GM19099 (cell line): ENCODE data around the gene LPO.

Source experiments
- POLR2A ChIP-seq: IDR thresholded peaks from 3 replicates; pipeline ENCODE4 v1.6.1; 2011; ENCODE audit warnings: low read depth; ENCODE audit not compliant: insufficient read length; ENCODE audit errors: extremely low read depth

LPO gene

DNA sequence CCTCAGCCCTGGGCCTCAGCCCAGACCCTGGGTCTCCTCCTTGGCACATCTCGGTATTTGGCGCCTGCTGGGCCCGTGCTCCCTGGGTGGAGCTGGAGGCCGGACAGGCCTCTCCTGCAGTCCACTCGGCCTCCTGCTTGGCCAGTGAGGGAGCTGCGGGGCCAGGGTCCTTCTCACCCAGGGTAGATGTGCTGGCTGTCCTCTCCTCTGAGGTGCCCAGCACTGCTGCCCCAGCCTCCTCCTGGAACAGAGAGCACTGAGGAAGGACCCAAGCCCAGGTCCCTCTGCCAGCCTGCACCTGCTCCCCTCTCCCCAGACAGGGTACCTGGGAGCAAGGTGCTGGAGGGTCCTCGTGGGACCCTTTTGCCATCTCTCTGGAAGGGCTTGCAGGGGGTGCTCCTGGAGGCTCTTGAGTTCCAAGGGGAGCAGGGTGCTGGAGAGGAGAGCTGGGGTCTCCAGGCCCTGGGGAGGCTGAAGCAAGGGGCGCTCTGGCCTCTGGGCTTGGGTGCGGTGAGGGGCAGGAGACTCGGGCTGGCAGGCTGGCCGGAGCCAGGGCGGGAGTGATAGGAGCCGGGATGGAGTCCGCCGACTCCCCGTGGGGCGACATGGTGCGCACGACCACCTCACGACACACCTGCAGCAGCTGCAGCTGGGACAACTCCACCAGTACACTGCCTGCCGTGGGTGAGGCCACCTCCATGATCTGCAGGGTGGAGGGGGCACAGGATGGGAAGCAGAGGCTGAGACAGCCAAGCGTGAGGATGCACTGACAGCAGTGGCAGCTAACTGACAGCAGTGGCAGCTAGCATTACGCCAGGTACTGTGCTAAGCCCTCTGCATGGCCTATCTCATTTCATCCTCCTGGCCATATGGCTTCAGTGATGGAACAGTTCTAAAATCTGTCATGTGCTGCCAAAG lies 72.4 kb downstream of the LPO start:
- no peak for TF ChIP-seq POLR2A

DNA sequence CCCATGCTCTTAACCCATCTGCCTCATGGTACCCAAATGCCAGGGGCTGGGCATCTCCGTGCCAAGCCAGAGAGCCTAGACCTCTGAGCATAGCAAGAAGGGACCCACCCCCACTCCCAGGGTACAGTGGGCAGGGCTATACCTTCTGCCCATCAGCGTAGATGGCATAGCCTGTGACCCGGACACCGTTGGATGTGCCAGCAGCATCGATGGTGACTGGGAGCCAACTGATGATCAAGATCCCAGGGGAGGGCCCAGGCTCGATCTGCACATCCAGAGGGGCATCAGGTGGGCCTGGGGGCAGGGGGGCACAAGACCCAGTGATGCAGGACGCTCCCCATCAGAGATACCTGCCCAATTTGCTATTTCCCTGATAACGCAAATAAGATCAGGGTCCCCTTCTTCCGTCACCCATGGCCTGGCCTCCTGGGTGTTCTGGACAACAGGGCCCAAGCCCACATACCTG lies 73.1 kb downstream of the LPO start:
- no peak for TF ChIP-seq POLR2A

DNA sequence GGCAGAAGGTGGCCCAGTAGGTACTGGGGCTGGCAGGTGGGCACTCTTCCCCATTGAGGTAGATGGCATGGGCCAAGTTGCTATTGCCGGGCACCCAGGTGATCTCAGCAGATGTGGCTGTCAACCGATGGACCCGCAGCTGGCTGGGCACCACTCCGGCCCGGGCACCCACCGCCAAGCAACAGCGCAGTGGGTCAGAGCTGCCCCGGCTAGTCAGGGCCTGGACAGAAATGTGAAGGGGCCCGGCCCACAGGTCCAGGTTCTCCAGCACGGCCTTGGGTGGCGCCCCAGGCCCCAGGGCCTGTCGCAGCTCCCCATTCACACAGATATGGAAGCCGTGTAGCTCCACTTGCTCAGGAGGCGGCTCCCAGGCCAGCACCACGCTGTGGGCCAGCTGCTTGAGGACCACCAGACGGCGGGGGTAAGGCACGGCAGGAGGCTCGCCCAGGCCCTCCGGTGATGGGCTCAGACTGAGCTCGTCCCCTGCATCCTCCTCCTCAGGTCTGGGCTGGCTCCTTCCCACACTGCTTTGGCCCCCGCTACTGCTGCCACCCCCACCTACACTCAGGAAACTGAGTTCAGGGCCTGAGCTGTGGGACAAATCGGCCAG lies 73.7 kb downstream of the LPO start:
- TF ChIP-seq POLR2A = no peak

DNA sequence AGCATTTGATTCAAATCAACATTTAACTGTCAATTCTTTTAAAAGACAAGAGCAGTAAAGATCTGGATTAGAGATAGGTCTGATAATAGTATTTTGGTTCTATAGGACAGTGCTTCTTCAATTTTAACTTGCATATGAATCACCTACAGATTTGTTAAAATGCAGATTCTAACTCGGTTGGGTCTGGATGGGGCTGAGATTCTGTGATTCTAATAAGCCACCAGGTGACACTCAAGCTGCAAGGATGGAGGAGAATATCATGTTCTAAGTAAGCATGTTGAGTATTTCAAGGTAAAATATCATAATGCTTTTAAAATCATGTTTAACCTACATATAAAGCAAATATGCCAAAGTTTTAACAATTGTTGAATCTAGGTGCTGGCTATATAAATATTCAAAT lies 74.4 kb downstream of the LPO start:
- TF ChIP-seq POLR2A = no peak

DNA sequence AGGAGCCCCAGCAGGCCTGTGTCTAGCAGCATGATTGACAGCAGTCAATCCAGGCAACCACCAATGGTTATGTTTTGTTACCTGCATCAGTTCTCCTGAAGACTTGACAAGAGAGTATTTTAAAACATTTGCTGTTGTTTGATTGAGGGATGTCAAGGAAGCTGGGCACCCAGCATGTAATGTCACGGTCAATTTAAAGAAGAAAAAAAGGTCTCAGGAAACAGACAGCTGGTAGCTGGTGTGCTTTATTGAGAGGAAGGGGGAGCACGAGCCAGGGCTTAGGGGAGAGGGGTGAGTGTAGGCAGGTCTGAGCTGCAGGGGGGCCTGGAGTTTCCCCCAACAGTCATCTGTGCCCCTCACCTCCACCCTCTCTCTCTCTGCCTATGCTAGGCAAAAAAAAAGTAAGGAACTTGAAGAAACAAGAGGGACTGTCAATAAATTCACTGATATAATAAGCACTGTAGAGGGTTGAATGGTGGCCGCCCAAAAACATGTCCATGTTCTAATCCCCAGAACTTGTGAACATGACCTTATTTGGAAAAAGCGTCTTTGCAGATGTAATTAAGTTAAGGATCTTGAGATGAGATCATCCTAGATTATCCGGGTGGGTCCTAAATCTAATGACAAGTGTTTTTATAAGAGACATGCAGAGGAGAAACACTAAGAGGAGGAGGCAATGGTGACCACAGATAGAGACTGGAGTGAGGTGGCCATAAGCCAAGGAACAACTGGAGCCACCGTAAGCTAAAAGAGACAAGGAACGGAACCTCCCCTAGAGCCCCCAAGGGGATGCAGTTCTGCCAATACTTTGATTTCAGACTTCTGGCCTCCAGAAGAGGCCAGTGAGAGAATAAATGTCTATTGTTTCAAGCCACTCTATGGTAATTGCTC lies 75.7 kb downstream of the LPO start:
- TF ChIP-seq POLR2A = no peak

DNA sequence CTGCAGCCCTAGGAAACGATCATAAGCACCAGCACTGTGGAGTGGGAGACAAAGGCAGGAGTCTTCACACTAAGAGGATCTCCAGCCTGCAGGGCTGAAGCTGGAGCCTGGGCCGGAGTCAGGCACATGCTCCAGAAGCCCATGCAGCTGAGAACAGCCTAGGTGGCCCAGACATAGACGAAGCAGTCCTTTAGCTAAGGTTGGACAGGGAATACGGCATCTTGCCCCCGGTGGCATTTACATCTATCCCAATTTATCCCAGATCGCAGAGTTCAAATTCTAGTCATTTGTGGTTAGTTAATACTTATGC lies 76.3 kb downstream of the LPO start:
- TF ChIP-seq POLR2A = no peak

DNA sequence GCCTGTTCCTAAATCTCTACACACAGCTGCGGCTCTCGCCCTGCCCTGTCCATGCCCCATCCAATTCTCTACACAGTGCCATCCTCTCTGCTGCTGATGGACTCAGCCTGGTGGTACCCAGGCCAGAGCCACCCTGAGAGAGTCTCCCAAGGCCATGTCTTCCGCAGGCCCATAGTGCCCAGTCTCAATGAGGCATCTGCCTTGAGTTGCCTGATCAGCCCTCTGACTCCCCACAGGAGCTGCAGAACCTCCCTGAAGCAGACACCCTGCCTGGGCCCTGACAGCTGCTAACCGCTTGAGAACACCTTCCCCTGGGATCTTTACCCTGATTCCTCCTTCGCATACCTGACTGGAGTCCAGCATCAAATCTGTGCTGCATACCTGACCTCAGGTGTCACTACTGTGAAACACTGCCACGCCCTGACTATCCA lies 76.9 kb downstream of the LPO start:
- no peak for TF ChIP-seq POLR2A

DNA sequence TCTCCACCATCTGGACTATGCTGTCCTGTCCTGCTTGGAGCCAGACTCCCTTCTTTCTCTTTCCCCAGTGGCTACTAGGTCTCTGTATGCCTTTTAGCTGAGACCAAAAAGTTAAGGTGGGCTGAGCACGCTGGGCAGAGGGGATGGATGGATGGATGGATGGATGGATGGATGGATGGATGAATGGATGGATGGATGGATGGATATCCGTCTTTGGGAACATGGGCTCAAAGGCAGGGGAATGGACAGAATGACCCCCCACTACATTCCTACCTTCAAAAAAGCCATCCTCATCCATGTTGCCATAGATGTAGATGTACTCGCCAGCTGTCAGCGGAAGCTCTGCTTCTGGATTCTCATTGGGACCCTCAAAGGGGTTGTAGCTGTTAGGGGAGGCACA lies 77.4 kb downstream of the LPO start:
- no peak for TF ChIP-seq POLR2A

DNA sequence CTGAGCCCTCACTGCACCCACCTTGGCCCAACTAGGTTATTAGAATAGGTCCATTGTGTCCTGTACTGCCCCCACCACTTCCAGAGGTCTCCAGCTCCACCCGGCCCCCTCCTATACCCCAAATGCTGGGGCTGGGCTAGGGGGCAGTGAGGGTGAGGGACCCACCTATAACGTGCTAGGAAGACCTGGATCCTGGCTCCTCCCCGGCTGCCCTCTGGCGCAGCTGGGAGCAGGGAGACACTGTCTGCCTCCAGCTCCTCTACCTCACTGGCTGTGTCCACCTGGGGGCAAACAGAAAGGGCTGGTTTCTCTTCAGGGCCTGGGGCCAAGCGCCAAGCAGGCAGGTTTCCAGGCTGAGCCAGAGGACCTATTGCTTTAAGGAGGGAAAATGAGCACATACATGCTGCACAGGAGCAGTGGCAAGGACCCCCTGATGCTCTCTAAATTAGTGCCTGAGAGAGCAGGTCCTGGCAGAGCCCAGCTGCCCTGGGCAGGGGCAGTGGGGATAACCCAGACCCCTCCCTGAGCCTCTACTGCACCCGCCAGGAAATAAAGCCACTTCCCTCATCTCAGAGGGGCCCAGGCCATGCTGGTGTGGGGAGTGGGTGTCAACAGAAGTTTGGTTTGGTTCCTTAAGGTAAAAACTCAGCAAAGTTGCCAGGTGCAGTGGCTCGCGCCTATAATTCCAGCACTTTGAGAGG lies 78.0 kb downstream of the LPO start:
- no peak for TF ChIP-seq POLR2A

DNA sequence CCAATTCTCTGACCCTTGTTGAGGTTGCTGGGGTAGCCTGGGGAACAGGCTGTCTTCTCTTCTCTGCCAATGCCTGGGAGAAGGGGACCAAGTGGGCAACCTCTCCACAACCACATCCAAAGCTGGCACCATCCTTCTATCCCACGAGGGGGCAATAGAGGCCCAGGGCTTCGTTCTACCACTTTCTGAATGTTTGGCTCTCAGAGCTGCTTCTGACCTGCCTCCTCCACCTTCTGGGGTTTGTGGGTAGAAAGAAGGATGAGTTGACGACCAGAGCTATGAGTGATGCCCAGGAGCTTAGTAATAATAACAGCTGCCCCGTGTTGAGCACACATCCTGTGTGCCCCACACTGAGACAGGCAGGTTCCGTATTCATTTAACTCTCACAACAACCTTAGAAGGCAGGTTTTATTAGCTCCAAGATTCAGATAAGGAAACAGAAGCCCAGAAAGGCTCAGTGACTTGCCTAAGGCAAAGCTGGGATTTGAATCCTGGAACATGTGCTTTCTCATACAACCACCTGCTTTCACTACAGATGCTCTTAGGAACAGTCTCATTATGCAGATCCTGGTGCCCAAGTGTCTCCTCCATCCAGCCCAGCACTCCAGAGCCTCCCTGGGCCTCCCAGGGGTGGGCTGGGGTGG lies 79.2 kb downstream of the LPO start:
- TF ChIP-seq POLR2A = no peak

DNA sequence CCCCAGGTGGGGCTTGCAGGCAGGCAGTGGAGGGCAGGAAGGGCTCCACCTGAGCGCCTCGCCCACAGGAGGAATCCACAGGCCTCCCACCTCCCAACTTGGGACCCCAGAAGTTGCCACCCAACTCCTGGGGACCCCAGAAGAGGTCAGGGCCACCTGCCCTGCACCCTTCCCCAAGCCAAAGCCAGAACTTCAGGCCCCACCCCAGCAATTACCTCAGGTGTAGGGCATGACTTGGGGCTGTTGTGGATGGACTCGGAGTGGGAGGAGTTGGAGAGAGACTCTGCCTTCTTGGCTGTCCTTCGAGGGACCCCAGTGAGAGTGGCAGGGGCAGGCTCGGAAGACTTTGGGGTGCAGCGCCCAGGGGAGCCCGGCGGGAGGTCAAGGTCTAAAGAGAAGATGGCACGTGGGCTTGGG lies 79.7 kb downstream of the LPO start:
- TF ChIP-seq POLR2A = no peak
